Ecto neural progenitor cell (in vitro differentiated cells): ENCODE measurements around the gene C1orf74.

ENCODE experiments used
- DNase-seq: peaks from one replicate; pipeline ENCODE4 v3.0.0-alpha.2; 2018; ENCODE audit warnings: low spot score

C1orf74 gene

GRCh38 chr1:209784265-209785169 lies at the start of gene C1orf74:
Gene C1orf74 (minus strand): TSS chr1:209784559. CDS start chr1:209783634, 925 bp downstream.
- peak; percentile 99 for DNase-seq

GRCh38 chr1:209831615-209832014 lies 47.3 kb upstream of the C1orf74 start:
- no peak for DNase-seq

GRCh38 chr1:209830722-209831121 lies 46.4 kb upstream of the C1orf74 start:
- no peak for DNase-seq

- DNase-seq: no peak
Observed at GRCh38 chr1:209829716-209830115, 45.4 kb upstream of the C1orf74 start.

GRCh38 chr1:209827384-209828262 lies 43.3 kb upstream of the C1orf74 start, which contains the start of gene UTP25:
Gene UTP25 (plus strand): TSS chr1:209827972. CDS start chr1:209828064, 92 bp downstream.
- DNase-seq: peak; percentile 91

- DNase-seq: no peak
Observed at GRCh38 chr1:209825591-209826434, 41.5 kb upstream of the C1orf74 start.

- no peak for DNase-seq
Observed at GRCh38 chr1:209823143-209824041, 39.0 kb upstream of the C1orf74 start.

GRCh38 chr1:209822706-209823105 lies 38.3 kb upstream of the C1orf74 start:
- DNase-seq: no peak

- DNase-seq: no peak
Observed at GRCh38 chr1:209820986-209821385, 36.6 kb upstream of the C1orf74 start.

- no peak for DNase-seq
Observed at GRCh38 chr1:209819058-209819457, 34.7 kb upstream of the C1orf74 start.

GRCh38 chr1:209817691-209818090 lies 33.3 kb upstream of the C1orf74 start:
- DNase-seq: no peak

GRCh38 chr1:209816923-209817322 lies 32.6 kb upstream of the C1orf74 start:
- DNase-seq: no peak

GRCh38 chr1:209815931-209816341 lies 31.6 kb upstream of the C1orf74 start:
- DNase-seq: no peak

GRCh38 chr1:209815490-209815889 lies 31.1 kb upstream of the C1orf74 start:
- no peak for DNase-seq

- DNase-seq: no peak
Observed at GRCh38 chr1:209813902-209814301, 29.5 kb upstream of the C1orf74 start.

- DNase-seq: no peak
Observed at GRCh38 chr1:209810783-209811182, 26.4 kb upstream of the C1orf74 start.

- no peak for DNase-seq
Observed at GRCh38 chr1:209809611-209810010, 25.3 kb upstream of the C1orf74 start.

- DNase-seq: no peak
Observed at GRCh38 chr1:209808059-209808581, 23.8 kb upstream of the C1orf74 start.

GRCh38 chr1:209807509-209807908 lies 23.1 kb upstream of the C1orf74 start:
- DNase-seq: no peak
